Omental fat pad (tissue), 4 donors: ENCODE data around the gene FBXO41. TPM values are rescaled to one million over a fixed set of nuclear protein-coding genes. Genes with fewer than 3 reads are reported as not detected.

ENCODE experiments used
- ATAC-seq: fragments of 150-250 bp; one replicate; pipeline ENCODE4 v1.9.1; 2016; ENCODE audit warnings: mild to moderate bottlenecking, moderate library complexity; ENCODE audit not compliant: low FRiP score
- DNase-seq: peaks from one replicate; pipeline ENCODE4 v3.0.0-alpha.2; 2019; ENCODE audit warnings: low spot score
- total RNA-seq, 4 donors: library from RNA; depleted of rRNA; stranded (reverse); fragments of >200 nt; gene quantifications; one replicate each; pipeline ENCODE4 v1.1.0, GENCODE V29; 2016
- TF ChIP-seq, protein P1 (sequence below), 3 donors: fragments of 450-650 bp; IDR thresholded peaks; one replicate each; pipeline ENCODE4 v1.5.1; 2016 to 2017; ENCODE audit warnings: antibody characterized with exemption in 3 of 3, mild to moderate bottlenecking in 3 of 3, moderate library complexity in 2 of 3

Gene FBXO41
- total RNA-seq, 4 donors from 2014 or later, result 1.1 to 3.1 (median 2.0) TPM

DNA sequence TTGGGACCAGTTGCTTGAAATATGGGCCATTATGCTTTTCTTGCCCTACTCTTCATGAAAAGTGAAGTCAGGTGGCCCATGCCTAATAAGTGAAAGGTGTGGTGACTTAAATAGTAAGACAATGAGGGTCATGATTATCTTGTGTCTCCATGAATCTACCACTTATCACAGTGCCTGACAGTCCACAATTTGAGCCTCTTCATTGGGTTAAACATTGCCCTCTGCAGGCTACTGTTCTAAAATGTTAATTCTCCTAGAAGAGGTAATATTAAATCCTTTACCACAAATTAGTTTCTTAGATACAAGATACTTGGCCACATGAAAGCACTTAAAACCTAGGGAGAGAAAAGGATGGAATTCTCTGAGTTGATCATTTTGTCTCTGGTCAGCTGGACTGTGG is 5.0 kb upstream of the FBXO41 start:
- TF ChIP-seq, protein P1, sequence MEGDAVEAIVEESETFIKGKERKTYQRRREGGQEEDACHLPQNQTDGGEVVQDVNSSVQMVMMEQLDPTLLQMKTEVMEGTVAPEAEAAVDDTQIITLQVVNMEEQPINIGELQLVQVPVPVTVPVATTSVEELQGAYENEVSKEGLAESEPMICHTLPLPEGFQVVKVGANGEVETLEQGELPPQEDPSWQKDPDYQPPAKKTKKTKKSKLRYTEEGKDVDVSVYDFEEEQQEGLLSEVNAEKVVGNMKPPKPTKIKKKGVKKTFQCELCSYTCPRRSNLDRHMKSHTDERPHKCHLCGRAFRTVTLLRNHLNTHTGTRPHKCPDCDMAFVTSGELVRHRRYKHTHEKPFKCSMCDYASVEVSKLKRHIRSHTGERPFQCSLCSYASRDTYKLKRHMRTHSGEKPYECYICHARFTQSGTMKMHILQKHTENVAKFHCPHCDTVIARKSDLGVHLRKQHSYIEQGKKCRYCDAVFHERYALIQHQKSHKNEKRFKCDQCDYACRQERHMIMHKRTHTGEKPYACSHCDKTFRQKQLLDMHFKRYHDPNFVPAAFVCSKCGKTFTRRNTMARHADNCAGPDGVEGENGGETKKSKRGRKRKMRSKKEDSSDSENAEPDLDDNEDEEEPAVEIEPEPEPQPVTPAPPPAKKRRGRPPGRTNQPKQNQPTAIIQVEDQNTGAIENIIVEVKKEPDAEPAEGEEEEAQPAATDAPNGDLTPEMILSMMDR (IDR thresholded peaks at IDR 0.05), result no peak
- ATAC-seq, result no peak
- no peak for DNase-seq

DNA sequence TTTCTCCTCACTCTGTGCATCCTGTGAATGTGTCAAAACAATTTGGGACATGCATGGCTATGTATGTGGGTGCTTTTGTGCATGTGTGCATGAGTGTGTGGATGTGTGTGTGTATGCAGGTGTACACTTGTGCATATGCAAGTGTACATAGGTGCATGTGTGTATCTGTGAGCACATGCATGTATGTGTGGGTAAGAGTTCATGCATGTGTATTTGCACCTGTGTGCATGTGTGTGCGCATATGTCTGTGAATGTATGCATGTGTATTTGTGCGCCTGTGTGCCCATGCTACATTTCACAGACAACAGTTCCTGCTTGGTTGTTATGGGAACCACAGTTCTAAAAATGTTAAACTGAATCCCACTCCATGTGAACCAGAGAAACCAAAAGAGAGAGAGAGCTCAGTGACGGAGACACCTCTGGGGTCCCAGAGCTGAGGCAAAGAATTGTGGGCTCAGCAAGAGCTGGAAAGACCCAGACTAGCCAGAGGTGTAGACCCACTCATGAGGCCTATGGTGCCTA is 1.9 kb upstream of the FBXO41 start:
- no peak for DNase-seq
- TF ChIP-seq, protein P1 (IDR thresholded peaks at IDR 0.05), result no peak

DNA sequence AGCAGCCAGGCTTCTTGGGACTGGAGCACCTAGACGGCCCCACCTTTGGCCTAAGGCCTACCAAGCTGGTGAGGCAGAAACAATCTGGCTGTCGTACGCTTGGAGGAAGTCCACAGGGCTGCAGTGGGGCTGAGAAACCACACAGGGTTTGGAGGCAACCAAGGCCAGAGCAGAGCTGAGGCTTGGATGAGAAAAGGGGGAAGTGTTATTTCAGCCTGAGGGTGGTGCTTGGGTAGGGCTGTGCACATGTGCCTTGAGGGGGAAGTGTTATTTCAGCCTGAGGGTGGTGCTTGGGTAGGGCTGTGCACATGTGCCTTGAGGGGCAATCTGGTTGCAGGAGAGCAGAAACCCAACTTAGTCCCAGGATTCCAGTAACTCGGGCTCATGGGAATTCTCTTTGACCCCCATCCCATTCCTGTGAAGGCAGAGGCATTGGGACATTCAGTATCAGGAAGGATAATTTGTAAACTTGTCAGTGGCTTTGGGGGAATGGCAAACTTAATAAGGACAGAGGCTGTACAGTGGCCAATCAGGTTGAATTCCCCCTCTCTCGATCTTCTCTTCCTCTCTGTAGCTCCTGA is 971 bp upstream of the FBXO41 start:
- TF ChIP-seq, protein P1 (IDR thresholded peaks at IDR 0.05), result no peak

More for the DNA sequence above, 1.9 kb upstream of the FBXO41 start:
- ATAC-seq, result no peak

DNA sequence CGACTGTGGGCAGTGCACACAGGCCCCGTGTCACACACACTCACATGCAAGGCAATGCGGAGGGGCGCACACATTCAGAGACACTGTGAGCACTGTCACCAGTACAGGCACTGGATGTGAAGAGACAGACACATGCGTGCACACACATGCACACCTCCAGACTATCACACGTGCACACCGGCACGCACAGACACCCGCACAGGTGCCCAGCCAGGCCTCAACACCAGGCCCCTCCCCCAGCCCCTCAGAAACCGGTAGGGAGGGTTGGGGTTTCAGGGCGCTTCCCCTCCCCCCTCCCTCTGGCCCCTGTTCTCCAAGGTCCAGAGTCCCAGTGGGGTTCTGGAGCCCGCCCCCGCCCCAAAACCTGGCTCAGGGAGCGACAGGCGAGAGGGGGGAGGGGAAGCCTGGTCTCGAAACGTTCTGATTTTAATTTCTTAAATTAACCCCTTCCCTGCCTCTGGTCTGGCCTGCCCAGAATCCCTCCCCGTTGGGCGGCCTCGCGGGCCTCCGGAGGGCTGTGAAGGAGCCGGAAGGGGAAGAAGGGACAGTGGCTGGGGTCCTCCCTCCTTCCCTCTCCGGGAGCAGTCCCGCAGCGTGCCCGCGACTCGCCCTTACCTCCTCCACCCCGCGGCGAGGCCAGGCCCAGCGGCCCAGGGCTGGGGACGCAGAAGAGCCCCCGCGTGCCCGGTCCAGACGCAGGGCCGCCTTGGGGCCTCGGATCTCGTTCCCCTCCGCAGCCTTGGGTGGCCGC is 558 bp downstream of the FBXO41 start:
- TF ChIP-seq, protein P1 (IDR thresholded peaks at IDR 0.05), result no peak
- ATAC-seq (peak; percentile 27), DNase-seq (no peak)

More for the DNA sequence above, 971 bp upstream of the FBXO41 start:
- no peak for ATAC-seq
- DNase-seq, result no peak

DNA sequence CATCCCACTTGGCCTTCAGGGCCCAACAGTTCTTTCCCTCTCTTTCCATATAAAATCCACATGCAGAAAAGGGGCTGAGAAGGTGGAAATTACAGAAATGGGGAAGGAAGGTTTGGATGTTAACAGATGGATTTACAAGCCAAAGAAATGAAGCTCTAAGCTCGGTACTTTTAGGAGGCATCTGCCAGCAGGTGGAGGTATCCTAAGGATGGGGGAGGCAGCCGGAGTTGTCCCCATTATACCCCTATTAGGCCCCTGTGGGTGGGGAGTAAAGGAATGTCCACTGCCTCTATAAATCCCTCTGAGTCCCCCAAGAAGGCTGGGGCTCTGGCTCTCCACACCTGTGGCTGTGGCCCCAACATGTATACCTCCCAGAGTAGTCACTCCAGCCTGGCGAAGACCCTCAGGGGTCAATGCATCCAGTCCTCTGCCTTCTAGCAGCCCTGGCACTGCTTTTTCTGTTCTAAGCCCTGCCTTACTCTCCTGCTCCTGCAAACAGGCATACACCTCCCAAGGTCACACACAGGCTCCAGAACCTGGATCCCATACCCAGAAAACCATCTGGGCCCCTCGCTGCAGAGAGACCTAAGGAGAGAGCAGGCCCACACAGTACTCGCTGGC is 1.2 kb downstream of the FBXO41 start:
- TF ChIP-seq, protein P1 (IDR thresholded peaks at IDR 0.05), result no peak
- ATAC-seq, result no peak
- no peak for DNase-seq

DNA sequence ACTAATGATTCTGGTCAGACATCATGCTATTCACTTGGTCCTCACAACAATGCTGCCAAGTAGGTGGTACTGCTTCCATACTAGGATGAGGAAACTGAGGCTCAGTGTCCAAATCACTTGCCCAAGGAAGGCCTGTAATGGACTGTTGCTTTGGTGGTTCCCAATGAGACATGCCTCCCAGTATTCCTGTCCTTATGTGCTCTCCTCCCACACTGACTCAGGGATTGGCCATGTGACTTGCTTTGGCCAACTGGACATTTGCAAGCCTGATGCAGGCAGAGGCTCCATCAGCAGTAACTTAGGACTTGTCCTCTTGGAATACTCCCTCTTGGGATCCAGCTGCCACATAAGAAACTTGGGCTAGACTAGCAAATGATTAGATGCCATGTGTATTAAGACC is 3.0 kb downstream of the FBXO41 start:
- no peak for ATAC-seq
- TF ChIP-seq, protein P1 (IDR thresholded peaks at IDR 0.05), result no peak

More for the DNA sequence above, 3.0 kb downstream of the FBXO41 start:
- DNase-seq, result no peak
